GM04504 (cell line): ENCODE measurements around the gene ARHGAP31.

Experiments
- DNase-seq: peaks from one replicate; pipeline ENCODE4 v3.0.0-alpha.2; 2012; ENCODE audit warnings: low read depth

The ARHGAP31 gene

GRCh38 chr3:119443179-119443578 lies 149.0 kb downstream of the ARHGAP31 start:
- no peak for DNase-seq

- no peak for DNase-seq
Observed at GRCh38 chr3:119444590-119444989, 150.4 kb downstream of the ARHGAP31 start.

DNA sequence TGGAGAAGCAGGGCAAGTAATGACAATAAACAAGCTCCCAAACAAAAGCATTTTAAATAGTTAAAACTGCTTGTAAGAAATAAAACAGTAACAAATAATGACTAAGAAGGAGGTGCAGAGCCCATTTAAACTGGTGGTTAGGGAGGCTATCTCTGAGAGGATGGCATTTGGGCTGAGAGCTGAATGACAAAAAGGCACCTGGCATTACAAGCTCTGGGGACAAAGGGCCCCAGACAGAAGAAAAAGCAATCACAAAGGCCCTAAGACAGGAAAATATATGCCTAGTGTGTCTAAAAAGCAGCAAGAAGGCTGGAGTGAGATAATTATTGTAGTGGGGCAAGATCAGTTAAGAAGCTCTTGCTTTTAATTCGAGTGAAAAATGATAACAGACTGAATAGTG lies 159.6 kb downstream of the ARHGAP31 start:
- DNase-seq: no peak

- DNase-seq: no peak
Observed at GRCh38 chr3:119456469-119456868, 162.3 kb downstream of the ARHGAP31 start.

GRCh38 chr3:119457246-119457645 lies 163.1 kb downstream of the ARHGAP31 start:
- no peak for DNase-seq

DNA sequence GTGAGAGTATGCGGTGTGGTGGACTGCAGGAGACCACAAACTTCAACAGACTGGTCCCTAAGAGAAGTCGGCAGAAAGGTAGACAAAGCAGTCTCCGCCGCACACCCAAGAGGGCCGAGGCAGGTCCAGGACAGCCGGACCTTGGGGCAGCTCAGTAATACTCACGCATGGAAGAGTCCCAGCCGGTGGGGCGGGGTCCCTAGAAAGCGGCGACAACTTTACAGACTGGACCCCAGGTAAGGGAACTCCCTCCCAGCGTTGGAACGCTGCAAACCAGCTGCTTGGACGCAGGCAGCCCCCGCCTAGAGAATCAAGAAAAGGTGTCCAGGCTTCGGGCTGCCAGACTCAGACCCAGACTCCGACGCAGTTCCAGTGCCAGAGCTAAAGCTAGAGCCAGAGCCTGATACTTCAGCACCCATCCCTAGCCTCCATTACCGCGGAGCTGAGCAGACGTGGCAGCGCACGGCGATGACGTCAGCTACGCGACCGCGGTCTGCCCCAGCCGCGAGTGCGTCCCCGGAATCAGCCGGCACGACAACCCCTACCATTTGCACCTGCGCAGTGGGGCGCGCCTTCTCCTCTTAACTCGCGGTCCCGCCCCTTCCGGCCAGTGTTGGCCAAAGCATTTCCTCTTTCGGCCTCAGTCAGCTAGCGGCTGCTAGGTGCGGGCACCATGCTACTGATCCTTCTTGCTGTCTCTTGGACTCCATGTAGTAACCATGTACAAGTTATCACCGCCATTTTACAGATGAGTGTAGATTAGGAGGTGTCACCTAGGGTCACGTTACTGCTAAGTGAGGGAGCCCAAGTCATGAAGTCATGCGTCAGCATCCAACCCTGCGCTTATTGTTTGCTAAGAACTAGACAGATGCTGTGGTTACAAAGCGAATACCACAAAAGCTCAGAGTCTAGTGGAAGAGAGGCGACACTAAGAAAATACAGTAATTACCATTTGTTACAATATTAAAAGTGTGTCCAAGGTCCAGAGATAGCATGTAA lies 169.3 kb downstream of the ARHGAP31 start, which contains the start of gene TMEM39A:
TSS of gene TMEM39A (minus strand) at position 445 of the 999 bp plus-strand sequence. CDS start 1,541 bp downstream, outside the sequence.
- DNase-seq: peak; percentile 96

DNA sequence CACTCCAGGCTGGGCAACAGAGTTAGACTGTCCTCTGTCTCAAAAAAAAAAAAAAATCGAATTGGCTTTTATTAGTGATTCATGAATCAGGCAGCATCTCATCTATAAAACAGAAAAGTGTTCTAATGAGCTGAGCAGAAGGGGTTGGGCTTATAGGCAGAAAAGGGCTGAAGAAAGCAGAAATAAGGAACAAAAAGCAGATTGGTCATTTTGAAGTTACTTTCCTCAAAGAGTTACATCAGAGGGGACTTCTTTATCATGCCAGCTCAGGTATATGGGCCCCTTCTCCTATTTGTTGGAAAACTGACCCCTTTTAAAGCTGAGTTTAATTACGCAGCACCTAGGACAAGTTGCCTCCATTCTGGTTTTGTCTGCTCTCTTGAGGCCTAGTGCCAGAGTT lies 173.9 kb downstream of the ARHGAP31 start:
- no peak for DNase-seq

DNA sequence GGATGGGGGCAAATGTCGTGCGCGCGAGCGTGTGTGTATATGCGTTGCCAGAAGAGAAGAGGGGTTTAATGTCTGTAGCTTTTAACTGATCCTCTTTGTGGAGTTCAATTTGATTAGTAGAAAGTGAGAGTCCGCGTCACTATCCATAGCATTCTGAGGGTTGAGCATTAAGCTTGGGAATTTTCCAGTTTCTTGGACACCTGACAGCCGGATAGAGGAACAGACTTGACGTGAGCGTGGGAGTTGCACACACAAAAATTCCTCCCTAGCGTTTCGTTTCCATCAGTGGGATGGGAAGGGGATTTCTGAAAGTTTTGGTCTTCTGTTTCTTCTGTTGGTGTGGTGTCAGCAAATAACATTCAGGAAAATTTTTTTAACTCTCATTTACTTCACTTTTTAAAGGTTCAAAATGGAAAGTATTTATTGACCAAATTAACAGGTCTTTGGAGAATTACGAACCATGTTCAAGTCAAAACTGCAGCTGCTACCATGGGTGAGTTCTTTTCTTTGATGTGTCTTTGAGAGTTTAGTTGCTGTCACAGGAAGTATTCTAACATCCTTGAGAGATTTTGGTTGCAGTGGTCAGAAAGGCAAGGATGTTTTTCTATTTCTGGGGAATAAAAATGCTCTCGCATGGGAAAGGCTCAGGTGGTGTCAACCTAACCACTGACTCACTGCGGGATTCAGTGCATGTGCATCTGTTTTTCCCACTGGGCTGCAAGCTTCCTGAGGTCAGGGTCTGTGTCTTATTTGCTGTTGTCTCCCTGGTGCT lies 175.4 kb downstream of the ARHGAP31 start:
- DNase-seq: no peak
